ENCODE results near the gene GRK4.
"Not testable (repeated sequence)": the region's sequence is repeated elsewhere in the genome, so short reads cannot be mapped to it uniquely, and the experiment has no call there.

DNA sequence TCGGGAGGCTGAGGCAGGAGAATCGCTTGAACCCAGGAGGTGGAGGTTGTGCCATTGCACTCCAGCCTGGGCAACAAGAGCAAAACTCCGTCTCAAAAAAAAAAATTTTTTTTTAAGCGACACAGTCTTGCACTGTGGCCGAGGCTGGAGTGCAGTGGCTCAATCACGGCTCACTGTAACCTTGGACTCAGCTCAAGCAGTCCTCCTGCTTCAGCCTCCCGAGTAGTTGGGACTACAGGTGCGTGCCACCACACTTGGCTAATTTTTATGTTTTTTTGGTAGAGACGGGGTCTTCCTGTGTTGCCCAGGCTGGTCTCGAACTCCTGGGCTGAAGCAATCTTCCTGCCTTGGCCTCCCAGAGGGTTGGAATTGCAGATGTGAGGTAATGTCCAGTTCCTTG, 25.0 kb upstream of the GRK4 start:
- TF ChIP-seq, protein P1, sequence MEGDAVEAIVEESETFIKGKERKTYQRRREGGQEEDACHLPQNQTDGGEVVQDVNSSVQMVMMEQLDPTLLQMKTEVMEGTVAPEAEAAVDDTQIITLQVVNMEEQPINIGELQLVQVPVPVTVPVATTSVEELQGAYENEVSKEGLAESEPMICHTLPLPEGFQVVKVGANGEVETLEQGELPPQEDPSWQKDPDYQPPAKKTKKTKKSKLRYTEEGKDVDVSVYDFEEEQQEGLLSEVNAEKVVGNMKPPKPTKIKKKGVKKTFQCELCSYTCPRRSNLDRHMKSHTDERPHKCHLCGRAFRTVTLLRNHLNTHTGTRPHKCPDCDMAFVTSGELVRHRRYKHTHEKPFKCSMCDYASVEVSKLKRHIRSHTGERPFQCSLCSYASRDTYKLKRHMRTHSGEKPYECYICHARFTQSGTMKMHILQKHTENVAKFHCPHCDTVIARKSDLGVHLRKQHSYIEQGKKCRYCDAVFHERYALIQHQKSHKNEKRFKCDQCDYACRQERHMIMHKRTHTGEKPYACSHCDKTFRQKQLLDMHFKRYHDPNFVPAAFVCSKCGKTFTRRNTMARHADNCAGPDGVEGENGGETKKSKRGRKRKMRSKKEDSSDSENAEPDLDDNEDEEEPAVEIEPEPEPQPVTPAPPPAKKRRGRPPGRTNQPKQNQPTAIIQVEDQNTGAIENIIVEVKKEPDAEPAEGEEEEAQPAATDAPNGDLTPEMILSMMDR (IDR thresholded peaks at IDR 0.05; ENCODE audit: insufficient read depth, low read length, poor library complexity, severe bottlenecking): not testable (repeated sequence)
- not testable (repeated sequence) for TF ChIP-seq EZH2phosphoT487 (conservative IDR thresholded peaks at IDR 0.05; ENCODE audit: low read length)
